SIG-M5 (cell line): ENCODE results near the gene KRTAP1-1.
"Not testable (repeated sequence)": the region's sequence is repeated elsewhere in the genome, so short reads cannot be mapped to it uniquely, and the experiment has no call there.

Experiments used
- DNase-seq: peaks from one replicate; lab custom pipeline; 2025; lab: John Stamatoyannopoulos, UW

Gene KRTAP1-1, protein sequence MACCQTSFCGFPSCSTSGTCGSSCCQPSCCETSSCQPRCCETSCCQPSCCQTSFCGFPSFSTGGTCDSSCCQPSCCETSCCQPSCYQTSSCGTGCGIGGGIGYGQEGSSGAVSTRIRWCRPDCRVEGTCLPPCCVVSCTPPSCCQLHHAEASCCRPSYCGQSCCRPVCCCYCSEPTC

DNA sequence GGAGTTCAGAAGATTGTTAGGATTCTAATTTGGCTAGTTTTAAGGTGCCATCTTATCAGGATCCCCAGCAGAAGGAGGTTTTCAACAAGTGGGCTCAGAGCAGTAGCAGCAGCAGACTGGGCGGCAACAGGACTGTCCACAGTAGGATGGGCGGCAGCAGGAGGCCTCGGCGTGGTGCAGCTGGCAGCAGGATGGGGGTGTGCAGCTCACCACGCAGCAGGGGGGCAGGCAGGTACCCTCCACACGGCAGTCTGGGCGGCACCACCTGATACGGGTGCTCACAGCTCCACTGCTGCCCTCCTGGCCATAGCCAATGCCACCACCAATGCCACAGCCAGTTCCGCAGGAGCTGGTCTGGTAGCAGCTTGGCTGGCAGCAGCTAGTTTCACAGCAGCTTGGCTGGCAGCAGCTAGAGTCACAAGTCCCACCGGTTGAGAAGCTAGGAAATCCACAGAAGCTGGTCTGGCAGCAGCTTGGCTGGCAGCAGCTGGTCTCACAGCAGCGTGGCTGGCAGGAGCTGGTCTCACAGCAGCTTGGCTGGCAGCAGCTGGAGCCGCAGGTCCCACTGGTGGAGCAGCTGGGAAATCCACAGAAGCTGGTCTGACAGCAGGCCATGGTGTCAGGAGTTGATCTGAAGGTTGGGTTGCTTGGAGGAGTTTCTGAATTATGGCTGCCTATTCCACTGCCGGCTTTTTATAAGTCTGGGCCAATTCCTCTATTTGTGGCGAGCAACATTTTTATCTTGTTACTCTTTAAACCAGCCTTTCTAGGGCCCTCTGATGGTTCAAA, at the start of gene KRTAP1-1:
TSS of gene KRTAP1-1 (minus strand) at position 668 of the 789 bp plus-strand sequence. CDS start at position 615, 53 bp downstream.
- DNase-seq, result not testable (repeated sequence)

DNA sequence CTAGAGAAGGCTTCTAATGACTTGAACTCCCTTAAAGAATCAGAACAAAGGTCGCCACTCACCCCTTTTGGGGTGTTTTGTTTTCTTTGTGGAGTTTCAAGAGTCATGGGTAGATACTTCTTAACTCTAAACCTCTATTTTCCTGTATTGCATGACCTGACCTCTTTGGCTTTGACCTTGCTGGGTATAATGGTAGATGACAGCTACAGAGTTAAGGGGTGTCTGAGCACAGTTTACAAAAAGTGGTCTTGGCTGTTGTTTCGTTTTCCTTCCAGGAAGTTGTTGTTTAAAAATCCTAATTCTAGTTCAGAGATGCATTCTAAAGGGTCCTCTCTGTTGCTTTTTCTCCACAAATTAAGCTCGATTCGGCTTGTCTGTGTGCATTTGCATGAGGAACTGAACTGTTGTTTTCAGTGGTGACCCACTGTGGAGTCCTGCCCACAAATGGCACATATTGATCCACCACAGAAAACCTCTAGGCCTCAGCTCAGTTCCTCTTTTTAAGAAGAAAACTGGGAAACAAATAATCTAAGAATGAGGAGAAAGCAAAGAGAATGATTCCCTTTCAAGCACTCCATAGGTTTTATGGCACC, 47.6 kb upstream of the KRTAP1-1 start:
- DNase-seq, result not testable (repeated sequence)

DNA sequence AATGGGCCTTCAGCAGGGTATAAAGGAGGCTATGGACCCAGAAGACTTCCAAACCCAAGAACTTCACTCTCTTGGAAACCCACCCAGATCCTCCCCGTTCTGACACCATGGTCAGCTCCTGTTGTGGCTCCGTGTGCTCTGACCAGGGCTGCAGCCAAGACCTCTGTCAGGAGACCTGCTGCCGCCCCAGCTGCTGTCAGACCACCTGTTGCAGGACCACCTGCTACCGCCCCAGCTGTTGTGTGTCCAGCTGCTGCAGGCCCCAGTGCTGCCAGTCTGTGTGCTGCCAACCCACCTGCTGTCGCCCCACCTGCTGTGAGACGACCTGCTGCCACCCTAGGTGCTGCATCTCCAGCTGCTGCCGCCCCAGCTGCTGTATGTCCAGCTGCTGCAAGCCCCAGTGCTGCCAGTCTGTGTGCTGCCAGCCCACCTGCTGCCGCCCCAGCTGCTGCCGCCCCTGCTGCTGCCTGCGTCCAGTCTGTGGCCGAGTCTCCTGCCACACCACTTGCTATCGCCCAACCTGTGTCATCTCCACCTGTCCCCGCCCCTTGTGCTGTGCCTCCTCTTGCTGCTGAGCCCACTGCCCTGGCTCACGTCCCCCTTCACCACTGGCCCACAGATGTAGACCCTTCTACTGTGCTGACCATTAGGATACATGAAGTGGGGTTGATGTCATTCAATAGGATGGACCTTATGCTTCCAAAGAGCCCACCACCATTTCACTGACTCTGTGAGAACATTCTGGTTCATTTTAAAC, 43.0 kb upstream of the KRTAP1-1 start, which contains the start of gene KRTAP4-7:
TSS of gene KRTAP4-7 (plus strand) at position 51 of the 757 bp plus-strand sequence. CDS start at position 108, 57 bp downstream.
- not testable (repeated sequence) for DNase-seq

DNA sequence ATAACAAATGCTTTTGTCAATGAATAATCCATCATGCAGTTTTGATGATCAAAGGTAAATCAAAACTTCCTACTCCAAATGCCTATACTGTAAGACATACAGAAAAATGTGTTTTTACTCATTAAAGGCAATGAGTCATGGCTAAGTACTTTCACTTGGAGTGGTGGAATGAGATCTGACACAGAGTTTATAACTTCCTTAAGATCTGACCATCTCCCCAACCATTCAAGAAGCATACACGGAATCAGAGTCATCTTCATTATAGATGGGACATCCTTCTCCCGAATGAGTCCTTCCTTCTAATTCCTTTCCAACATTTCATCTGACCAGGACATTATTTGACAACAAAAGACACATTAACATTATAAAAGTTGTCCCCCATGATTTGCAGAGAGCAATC, 42.2 kb upstream of the KRTAP1-1 start:
- not testable (repeated sequence) for DNase-seq

DNA sequence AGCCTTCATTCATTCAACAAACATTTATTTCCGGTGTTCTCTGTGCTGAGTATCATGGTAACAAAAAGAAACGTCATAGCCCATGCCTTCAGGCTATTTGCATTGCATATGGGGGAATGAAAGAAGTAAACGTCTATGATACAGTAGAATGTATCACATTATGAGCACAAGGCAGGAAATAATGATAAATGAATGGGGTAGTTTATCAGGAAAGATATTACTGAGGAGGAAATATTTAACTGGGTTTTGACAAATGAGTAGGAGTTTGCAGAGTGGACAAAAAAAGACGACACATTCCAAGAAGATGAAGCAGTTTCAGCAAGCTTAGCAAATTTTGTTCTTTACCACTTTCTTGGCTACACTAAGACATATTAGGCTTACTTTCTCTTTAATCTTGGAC, 41.4 kb upstream of the KRTAP1-1 start:
- DNase-seq, result no peak

DNA sequence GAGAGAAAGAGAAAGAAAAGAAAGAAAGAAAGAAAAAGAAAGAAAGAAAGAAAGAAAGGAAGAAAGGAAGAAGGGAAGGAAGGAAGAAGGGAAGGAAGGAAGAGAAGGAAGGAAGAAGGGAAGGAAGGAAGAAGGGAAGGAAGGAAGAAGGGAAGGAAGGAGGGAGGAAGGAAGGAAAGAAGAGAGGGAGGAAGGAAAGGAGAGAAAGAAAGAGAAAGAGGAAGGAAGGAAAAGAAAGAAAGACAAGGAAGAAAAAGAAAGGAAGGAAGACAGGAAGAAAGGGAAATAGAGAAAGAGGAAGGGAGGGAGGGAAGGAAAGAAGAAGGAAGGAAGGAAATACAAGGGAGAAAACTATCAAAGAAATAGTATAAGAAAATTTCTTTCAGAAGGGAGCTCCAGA, 35.5 kb upstream of the KRTAP1-1 start:
- DNase-seq, result no peak

DNA sequence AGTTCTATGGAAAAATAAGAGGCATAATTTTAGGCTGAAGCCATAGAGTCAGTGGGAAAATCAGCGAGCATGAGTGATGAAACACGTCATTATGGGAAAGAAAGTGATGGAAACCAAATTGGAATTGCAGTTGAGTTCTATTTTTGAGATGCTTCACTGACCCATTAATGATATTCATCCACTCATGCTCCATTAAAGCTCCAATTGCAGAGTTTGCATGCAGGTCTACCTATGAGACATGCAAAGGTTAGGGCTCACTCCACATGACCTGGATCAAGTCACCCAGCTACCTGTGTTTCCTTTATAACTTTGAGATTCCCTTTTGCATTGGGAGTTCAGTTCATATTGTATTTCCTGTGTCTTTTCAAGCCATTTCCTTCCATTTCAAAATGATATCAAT, 32.4 kb upstream of the KRTAP1-1 start:
- no peak for DNase-seq

DNA sequence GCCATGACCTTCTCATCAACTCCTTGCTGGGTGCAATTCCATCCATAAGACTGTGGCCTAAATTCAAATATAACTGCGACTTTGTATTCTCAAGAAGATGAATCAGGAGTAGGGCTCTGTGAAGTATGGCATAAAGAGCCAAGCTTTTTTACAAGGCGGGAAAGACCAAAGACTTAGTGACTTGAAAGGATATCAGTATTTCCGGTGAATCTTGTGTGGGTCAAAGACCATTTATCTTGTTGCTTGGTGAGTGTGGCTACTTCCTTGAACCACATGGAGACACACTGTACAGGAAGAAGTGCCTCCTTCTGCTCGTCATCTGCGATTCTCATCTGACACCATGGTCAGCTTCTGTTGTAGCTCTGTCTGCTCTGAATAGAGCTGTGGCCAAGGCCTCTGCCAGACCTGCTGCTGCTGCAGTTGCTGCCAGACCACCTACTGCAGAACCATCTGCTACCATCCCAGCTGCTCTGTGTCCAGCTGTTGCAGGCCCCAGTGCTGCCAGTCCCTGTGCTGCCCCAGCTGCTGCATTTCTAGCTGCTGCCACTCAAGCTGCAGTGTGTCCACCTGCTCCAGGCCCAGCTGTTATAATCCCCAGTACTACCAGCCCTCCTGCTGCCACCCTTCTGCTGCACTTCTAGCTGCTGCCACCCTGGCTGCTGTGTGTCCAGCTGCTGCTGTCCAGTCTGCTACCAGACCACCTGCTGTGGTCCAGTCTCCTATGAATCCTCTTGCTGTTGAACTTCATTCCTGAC, 30.5 kb upstream of the KRTAP1-1 start:
- DNase-seq, result no peak

DNA sequence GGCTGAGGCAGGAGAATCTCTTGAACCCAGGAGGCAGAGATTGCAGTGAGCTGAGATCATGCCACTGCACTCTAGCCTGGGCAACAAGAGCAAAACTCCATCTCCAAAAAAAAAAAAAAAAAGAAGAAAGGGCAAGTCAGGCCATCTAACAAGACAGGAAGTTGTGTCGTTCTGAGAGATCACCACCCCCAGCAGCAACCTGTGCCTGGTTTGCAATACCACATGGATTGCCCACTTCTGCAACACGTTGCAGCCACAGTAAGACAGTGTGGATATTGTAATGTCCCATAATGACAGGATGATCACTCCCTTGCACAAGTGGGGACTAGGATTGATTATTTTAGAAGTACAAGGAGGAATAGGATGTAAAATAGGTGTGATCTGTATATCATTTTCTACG, 27.8 kb upstream of the KRTAP1-1 start:
- DNase-seq, result no peak

DNA sequence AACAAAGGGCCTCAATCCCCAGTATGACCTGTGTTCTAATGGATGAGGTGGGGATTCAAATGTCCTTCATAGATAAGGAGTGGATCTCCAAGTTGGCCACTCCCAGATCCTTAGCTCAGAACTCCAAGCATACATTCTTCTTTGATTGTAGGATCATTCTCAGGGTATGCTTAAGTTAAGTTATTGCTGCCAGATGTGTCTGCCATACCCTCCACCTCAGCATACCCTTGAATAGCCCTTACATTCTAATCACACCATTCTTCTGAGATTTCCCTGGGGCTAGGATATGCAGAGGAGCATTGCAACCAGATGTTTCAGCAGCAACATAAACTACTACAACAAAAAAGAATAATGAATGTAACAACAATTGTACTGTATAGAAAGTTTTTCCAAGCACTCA, 26.0 kb upstream of the KRTAP1-1 start:
- no peak for DNase-seq

DNA sequence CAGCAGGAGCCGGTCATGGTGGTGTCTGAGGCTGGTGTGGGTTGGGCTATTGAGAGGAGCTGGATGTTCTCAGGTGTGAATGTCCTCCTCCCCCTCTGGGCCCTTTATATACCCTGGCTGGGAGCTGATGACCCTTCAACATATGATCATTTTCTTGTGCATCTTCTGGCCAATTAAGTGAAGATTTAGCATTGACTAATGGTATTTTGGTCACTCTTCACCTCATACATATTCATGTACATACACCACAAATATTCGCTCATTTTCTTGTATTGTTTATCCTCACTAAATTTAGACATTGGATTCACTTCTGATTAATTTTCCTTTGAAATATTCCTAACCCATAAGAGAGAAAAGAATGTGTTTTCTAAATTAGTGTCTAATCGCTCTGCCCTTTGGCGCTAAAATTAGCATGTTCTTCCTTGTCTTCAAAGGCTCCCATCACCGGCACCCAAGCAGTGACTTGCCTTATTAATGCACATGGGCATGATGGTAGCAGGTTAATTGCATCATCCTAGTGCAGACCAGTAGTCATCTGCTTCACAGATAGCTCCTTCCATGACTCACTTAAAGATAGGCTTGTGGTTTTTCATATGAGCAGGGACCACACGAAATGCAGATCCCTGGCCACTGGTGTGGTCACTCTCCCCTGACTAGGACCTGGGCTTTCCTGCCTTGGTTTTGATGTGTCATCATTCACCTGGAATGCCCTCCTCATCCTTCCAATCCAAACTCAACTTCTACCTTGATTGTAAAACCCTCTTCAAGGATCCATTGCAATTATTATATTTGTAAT, 24.8 kb upstream of the KRTAP1-1 start, which contains the start of gene KRTAP2-4:
TSS of gene KRTAP2-4 (minus strand) at position 51 of the 796 bp plus-strand sequence. CDS start at position 17, 34 bp downstream.
- no peak for DNase-seq

DNA sequence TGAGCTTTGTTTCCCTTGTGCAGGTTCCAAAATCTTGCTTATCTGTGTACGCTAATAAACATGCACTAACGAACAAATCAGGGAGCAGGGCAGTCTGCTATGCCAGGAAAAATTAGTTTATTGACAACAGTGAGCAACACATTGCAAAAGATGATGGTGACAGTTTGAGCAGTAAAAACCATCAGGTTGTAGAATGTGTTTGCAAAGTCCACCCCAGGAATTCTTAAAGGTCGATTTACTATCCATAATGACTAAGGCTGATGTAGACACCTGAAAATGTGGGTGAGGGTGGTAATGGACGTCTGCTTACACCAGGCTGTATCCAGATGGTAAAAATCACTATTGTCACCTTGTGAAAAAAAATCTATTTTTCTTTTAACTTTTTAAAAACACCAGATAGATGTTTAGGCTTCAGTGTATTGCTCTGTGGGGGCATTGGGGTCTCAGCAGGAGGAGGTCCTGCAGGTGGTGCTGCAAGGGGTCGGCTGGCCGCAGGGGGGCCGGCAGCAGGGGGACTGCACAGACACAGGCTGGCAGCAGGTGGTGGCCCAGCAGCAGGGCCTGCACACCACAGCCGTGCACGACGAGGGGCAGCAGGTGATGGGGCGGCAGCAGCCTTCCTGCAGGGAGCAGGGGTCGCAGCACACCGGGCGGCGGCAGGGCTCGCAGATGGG, 23.9 kb upstream of the KRTAP1-1 start:
- DNase-seq, result not testable (repeated sequence)

DNA sequence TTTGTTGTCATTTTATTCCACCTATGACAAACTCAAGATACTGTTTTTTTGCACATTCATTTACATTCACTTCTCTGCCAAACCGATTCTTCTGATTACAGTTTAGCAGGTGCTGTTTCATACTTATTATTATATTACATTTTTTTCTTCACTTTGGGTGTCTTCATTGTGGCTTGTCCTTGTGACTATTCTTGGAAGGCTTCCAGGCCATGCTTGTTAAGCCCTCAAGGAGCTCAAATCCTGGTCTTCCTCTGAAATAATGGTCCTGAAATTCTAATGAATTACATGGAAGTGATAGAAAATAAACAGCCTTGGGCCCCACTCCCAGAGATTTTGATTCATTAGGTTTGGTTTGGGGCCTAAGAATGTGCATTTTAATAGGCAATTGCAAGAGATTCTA, 23.1 kb upstream of the KRTAP1-1 start:
- DNase-seq, result no peak

DNA sequence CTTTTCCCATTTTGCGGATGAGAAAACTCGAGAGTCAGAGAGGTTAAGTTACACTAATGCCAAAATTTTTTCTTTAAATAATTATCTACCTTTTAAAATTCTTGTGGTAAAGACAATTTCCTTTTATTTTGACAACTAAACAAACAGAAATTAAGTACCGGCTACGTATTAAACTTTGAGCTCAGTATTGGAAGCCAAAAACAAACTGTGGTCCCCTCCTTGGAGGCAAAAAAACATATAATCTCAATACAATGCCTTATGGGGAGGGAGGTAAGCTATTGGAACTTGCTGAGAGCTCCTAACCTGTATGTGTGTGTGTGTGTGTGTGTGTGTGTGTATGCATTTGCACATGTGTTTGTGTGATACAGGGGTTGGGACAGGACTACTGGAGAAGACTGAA, 22.2 kb upstream of the KRTAP1-1 start:
- no peak for DNase-seq

DNA sequence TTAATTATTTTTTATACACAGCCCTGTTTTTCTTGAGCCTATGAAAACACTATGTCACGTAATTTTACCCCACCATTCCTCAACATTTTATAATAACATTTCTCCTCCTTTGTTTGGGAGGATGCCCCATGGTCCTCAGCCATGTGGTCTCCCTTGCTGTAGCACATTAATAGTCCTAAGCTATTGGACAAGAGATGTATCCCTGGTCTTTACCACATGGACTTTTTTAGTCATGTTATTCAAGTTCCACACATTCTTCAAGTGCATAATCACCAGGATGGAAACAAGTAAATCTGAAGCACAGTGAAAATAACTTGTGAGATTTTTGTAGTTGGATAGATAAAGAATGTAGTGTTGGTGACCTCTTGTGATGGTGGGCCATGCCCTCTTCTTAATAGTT, 20.7 kb upstream of the KRTAP1-1 start:
- DNase-seq, result no peak

DNA sequence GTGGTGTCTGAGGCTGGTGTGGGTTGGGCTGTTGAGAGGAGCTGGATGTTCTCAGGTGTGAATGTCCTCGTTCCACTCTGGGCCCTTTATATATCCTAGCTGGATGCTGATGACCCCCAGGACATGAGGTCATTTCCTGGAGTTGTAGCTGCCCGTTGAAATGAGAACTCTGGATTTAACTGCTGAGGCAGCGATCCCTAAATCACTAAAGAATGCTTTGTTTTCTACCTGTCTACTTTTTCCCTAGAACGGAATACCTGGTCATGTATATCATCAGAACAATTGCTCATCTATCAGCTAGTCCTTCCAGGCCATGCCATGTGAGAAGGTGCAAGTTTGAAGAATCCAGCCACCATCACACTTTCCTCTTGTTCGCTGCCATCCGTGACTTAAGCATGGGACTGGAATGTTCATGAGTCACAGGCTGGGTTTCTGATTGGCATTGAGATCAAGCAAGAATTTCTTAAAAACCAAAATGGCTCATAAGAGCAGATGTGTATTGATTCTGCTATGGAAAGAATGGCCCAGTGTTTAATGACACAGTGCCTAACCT, 18.9 kb upstream of the KRTAP1-1 start, which contains the start of gene KRTAP2-3:
TSS of gene KRTAP2-3 (minus strand) at position 63 of the 553 bp plus-strand sequence. CDS start 64 bp downstream, outside the sequence.
- no peak for DNase-seq

DNA sequence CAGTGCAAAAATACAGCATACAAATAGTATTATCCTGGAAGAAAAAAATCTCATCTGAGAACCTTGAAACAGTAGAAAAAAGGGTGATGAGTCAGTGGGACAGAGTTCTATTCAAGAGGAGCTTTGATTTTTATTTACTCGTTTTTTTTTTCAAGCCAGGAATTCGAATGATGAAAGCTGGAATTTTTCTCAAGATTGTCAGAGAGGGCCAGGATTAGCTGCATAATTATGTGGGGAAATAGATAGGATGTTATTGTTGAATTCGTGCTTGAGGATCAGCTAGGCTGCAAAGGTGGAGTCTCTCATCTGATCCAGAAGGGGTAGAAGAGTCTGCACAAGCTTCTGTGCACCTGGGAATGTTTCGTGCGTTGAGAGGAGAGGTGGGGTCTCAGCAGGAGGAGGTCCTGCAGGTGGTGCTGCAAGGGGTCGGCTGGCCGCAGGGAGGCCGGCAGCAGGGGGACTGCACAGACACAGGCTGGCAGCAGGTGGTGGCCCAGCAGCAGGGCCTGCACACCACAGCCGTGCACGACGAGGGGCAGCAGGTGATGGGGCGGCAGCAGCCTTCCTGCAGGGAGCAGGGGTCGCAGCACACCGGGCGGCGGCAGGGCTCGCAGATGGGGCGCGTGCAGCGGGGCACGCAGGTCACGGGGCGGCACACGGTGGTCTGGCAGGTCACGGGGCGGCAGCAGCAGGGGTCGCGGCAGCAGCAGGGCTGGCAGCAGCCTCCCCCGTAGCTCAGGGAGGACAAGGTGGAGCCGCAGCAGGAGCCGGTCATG, 18.2 kb upstream of the KRTAP1-1 start:
- not testable (repeated sequence) for DNase-seq

DNA sequence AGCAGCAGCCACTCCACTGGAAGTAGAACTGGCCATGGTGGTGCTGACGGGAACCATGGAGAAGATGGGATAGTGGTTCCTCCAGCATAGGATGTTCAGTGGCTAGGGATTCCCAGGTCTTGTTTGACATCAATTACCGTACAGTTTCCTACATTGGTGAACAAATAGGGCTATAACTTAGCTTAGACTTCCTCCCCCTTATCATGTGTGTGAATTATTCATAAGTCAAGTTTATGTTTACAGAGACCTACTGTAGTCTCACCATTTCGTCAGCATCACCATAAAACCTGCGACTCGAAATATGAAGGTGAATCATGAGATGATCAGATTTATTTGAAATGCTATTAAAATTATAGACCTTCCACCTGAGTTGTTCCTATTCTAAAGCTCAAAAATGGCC, 17.5 kb upstream of the KRTAP1-1 start:
- no peak for DNase-seq

DNA sequence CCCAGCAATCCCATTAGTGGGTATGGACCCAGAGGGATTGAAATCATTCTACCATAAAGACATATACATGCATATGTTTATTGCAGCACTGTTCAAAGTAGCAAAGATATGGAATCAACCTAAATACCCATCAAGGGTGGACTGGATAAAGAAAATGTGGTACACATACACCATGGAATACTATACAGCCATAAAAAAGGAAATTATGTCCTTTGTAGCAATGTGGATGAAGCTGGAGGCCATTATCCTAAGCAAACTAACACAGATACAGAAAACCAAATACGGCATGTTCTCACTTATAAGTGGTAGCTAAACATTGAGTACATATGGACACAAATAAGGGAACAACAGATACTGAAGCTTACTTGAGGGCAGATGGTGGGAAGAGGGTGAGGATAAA, 16.3 kb upstream of the KRTAP1-1 start:
- no peak for DNase-seq
